ENCODE measurements around the gene SPTBN1. TPM values are rescaled to one million over a fixed set of nuclear protein-coding genes. Genes with fewer than 3 reads are reported as not detected.
A peak's percentile ranks its signal among the peaks of the same experiment; 100 is the strongest.

Gene SPTBN1
- total and polyA plus RNA-seq, 9 of the 15 experiments (the other 6 are each of a cell fraction or from before 2014, with no cell fraction given), result 8.9 to 66.8 (median 31.4) TPM

DNA sequence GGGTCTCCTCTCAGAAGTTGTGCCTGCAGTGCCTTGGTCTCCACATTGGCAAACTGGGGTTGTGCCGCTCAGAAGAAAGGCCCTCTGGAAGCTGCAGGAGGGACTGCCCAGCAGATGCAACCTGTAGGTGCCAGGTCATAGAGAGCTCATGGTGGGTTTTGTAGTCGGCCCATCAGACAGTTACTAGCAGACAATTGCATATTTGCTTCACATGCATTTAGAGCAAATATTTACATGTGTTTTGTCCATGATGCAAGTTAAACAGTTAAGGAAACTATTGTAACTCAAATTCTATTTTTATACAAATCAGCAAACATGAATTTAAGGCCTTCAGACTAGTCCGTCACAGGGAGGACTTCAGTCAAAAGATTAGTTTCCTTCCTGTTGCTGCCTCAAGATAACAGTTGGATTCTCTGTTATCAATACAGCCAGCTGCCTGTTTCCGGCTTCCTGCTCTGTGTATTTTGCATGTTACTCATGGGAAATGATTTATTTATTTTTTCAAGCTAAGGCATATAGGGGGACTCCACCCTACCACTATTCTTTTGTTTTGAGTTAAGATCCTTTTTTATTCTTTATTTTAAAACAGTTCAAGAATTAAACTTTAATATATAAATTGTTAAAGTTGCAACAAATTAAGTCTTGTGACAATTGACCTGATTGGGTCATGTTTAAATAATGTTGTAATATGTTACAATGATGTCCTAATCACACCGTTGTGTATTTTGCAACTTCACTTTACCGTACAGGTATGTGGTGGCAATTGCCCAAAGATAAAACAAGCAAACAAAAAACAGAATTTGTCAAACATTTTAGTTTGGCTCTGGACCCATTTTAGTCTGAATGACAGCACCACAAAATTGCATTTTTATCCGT is 133.5 kb downstream of the SPTBN1 start (continued):
- TF ChIP-seq NR4A1 (CRISPR knock-in tag; IDR thresholded peaks at IDR 0.05) (no peak), NR4A1 (tag; IDR thresholded peaks at IDR 0.05) (peak; percentile 83), LARP7 (IDR thresholded peaks at IDR 0.05) (no peak), CBFA2T2 (conservative IDR thresholded peaks at IDR 0.05) (peak; percentile 98), YBX1 (IDR thresholded peaks at IDR 0.05) (no peak), MYC (IDR thresholded peaks at IDR 0.05; ENCODE audit: low read depth, low read length) (peak; percentile 70), MYC (CRISPR knock-in tag; IDR thresholded peaks at IDR 0.05; ENCODE audit: borderline replicate concordance, low read depth) (no peak), RBBP5 (IDR thresholded peaks at IDR 0.05; ENCODE audit: borderline replicate concordance, insufficient read depth, low read length, poor library complexity, severe bottlenecking) (no peak), ZNF444 (CRISPR knock-in tag; IDR thresholded peaks at IDR 0.05) (no peak), HNRNPLL (IDR thresholded peaks at IDR 0.05; ENCODE audit: low read depth, low read length, poor library complexity, severe bottlenecking) (no peak), SRF (CRISPR knock-in tag; IDR thresholded peaks at IDR 0.05) (no peak), RHOXF2B (CRISPR knock-in tag; conservative IDR thresholded peaks at IDR 0.05) (no peak), SMAD1 (IDR thresholded peaks at IDR 0.05; ENCODE audit: low read depth, low read length, partially characterized antibody) (peak; percentile 96), GTF2E2 (tag; IDR thresholded peaks at IDR 0.05) (peak; percentile 82; the same call in 1 of the 2 replicates), MECOM (CRISPR knock-in tag; IDR thresholded peaks at IDR 0.05) (no peak), NCOA1 (IDR thresholded peaks at IDR 0.05; ENCODE audit: low read depth) (peak; percentile 92), SOX6 (IDR thresholded peaks at IDR 0.05) (peak; percentile 97), MAFG (tag; conservative IDR thresholded peaks at IDR 0.05) (0 out of 2 replicates have a peak, but pooled peaks have one; percentile 41)
- TF ChIP-seq, protein P1, sequence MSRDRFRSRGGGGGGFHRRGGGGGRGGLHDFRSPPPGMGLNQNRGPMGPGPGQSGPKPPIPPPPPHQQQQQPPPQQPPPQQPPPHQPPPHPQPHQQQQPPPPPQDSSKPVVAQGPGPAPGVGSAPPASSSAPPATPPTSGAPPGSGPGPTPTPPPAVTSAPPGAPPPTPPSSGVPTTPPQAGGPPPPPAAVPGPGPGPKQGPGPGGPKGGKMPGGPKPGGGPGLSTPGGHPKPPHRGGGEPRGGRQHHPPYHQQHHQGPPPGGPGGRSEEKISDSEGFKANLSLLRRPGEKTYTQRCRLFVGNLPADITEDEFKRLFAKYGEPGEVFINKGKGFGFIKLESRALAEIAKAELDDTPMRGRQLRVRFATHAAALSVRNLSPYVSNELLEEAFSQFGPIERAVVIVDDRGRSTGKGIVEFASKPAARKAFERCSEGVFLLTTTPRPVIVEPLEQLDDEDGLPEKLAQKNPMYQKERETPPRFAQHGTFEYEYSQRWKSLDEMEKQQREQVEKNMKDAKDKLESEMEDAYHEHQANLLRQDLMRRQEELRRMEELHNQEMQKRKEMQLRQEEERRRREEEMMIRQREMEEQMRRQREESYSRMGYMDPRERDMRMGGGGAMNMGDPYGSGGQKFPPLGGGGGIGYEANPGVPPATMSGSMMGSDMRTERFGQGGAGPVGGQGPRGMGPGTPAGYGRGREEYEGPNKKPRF (IDR thresholded peaks at IDR 0.05; ENCODE audit: low read depth, low read length), result no peak
- TF ChIP-seq, protein P2, sequence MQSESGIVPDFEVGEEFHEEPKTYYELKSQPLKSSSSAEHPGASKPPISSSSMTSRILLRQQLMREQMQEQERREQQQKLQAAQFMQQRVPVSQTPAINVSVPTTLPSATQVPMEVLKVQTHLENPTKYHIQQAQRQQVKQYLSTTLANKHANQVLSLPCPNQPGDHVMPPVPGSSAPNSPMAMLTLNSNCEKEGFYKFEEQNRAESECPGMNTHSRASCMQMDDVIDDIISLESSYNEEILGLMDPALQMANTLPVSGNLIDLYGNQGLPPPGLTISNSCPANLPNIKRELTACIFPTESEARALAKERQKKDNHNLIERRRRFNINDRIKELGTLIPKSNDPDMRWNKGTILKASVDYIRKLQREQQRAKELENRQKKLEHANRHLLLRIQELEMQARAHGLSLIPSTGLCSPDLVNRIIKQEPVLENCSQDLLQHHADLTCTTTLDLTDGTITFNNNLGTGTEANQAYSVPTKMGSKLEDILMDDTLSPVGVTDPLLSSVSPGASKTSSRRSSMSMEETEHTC (IDR thresholded peaks at IDR 0.05), result peak; percentile 68; the same call in 1 of the 2 replicates
- TF ChIP-seq, protein P3, sequence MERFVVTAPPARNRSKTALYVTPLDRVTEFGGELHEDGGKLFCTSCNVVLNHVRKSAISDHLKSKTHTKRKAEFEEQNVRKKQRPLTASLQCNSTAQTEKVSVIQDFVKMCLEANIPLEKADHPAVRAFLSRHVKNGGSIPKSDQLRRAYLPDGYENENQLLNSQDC (CRISPR knock-in tag; IDR thresholded peaks at IDR 0.05), result 0 out of 2 replicates have a peak, but pooled peaks have one; percentile 64
- TF ChIP-seq, protein P4, sequence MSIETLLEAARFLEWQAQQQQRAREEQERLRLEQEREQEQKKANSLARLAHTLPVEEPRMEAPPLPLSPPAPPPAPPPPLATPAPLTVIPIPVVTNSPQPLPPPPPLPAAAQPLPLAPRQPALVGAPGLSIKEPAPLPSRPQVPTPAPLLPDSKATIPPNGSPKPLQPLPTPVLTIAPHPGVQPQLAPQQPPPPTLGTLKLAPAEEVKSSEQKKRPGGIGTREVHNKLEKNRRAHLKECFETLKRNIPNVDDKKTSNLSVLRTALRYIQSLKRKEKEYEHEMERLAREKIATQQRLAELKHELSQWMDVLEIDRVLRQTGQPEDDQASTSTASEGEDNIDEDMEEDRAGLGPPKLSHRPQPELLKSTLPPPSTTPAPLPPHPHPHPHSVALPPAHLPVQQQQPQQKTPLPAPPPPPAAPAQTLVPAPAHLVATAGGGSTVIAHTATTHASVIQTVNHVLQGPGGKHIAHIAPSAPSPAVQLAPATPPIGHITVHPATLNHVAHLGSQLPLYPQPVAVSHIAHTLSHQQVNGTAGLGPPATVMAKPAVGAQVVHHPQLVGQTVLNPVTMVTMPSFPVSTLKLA (conservative IDR thresholded peaks at IDR 0.05), result peak; percentile 59 to 65

All from K562 (cell line).